HepG2 (cell line): ENCODE results near the gene SLC25A51. TPM values are rescaled to one million over a fixed set of nuclear protein-coding genes. Genes with fewer than 3 reads are reported as not detected.

Source experiments
- ATAC-seq: fragments of 200-7000 bp; cut with Tn5 transposase; 3 replicates; pipeline ENCODE4 v1.9.1; 2020; ENCODE audit warnings: mild to moderate bottlenecking, moderate library complexity
- BruUV-seq: library from RNA; stranded (reverse); fragments of 400-500 nt; replicated peaks from 2 replicates; lab custom pipeline; 2021; lab: Mats Ljungman, UMichigan
- CTCF ChIA-PET: fragments of 300-600 bp; formaldehyde crosslinking; extraction: SDS; loops from one replicate; lab custom pipeline; 2021; ENCODE audit warnings: low total read pairs, inconsistent platforms, low intra/inter-chr PET ratio; lab: Yijun Ruan, JAX
- POLR2A ChIA-PET: fragments of 350-600 bp; sonication (Branson Sonifier 250); formaldehyde crosslinking; loops from one replicate; lab custom pipeline; 2020; ENCODE audit warnings: antibody characterized with exemption, inconsistent platforms; lab: Yijun Ruan, JAX
- DNase-seq: peaks from one replicate; pipeline ENCODE4 v3.0.0-alpha.2; 2015; ENCODE audit warnings: low spot score
- FAIRE-seq: peaks from 3 replicates; lab custom pipeline; 2011; peaks lifted over from hg19 to GRCh38; lab: Jason Lieb, UNC
- H2AFZ ChIP-seq: one replicate; pipeline ENCODE4 v1.6.1; 2011; ENCODE audit warnings: low read length, inconsistent platforms
- H3K27ac ChIP-seq: fragments of 300-600 bp; 3 replicates; pipeline ENCODE4 v1.8.0; 2011; ENCODE audit warnings: mixed run types, mild to moderate bottlenecking, mixed read lengths, low read length, inconsistent platforms; ENCODE audit not compliant: insufficient read depth; ENCODE audit errors: extremely low read length
- H3K27me3 ChIP-seq, 2 experiments: fragments of 200-600 bp in 1 of 2; 2 replicates in 1 of 2; 3 replicates in 1 of 2; pipeline versions ENCODE4 v1.6.0 to v1.8.0; 2011; ENCODE audit warnings: low read length in 2 of 2, mild to moderate bottlenecking in 2 of 2, moderate library complexity in 2 of 2, inconsistent platforms in 1 of 2; ENCODE audit not compliant: insufficient read depth in 2 of 2, control insufficient read depth in 1 of 2
- H3K36me3 ChIP-seq, 2 experiments: fragments of 200-600 bp in 1 of 2; replicated peaks in 1 of 2; 2 replicates in 1 of 2; 3 replicates in 1 of 2; pipeline versions ENCODE4 v1.5.1 to v1.8.0; 2011; ENCODE audit warnings: low read length in 2 of 2, inconsistent platforms in 1 of 2; ENCODE audit not compliant: insufficient read depth in 2 of 2, control insufficient read depth in 1 of 2
- H3K4me1 ChIP-seq: 2 replicates; pipeline ENCODE4 v1.5.1; 2012; ENCODE audit warnings: low read length, inconsistent platforms; ENCODE audit not compliant: insufficient read depth
- H3K4me2 ChIP-seq: 2 replicates; pipeline ENCODE4 v1.6.0; 2011; ENCODE audit warnings: low read depth, low read length, inconsistent platforms
- H3K4me3 ChIP-seq, 3 experiments: fragments of 200-600 bp in 1 of 3; sonication (generic), shearing (Covaris generic) in 1 of 3; replicated peaks in 1 of 3; 2 replicates each; pipeline ENCODE4 v1.5.1; 2011 to 2016; ENCODE audit warnings: low read length in 3 of 3, inconsistent platforms in 2 of 3, low read depth in 2 of 3, mild to moderate bottlenecking in 2 of 3, control low read depth in 1 of 3, mixed read lengths in 1 of 3; ENCODE audit not compliant: insufficient read depth in 1 of 3
- H3K79me2 ChIP-seq: one replicate; pipeline ENCODE4 v1.6.1; 2011; ENCODE audit warnings: low read length, inconsistent platforms; ENCODE audit not compliant: insufficient read depth
- H3K9ac ChIP-seq: 2 replicates; pipeline ENCODE4 v1.6.0; 2011; ENCODE audit warnings: mild to moderate bottlenecking, low read depth, low read length, inconsistent platforms; ENCODE audit not compliant: insufficient read depth
- H3K9me3 ChIP-seq: 2 replicates; pipeline ENCODE4 v1.5.1; 2012; ENCODE audit warnings: mild to moderate bottlenecking, low read length
- H4K20me1 ChIP-seq: 2 replicates; pipeline ENCODE4 v1.6.0; 2011; ENCODE audit warnings: inconsistent platforms, mild to moderate bottlenecking, low read length, moderate library complexity; ENCODE audit not compliant: insufficient read depth
- RBM22 ChIP-seq: fragments of 200-400 bp; formaldehyde crosslinking; optimal IDR thresholded peaks from 2 replicates; pipeline ENCODE3; 2017; ENCODE audit warnings: mild to moderate bottlenecking, low read length, moderate library complexity
- YEATS2 ChIP-seq: sonication (generic); formaldehyde crosslinking; IDR thresholded peaks from 2 replicates; pipeline ENCODE4 v1.4.0; 2020; ENCODE audit warnings: missing genetic modification reagents, borderline replicate concordance
- ZBTB46 ChIP-seq: sonication (generic); formaldehyde crosslinking; IDR thresholded peaks from 2 replicates; pipeline ENCODE4 v1.4.0; 2020; ENCODE audit warnings: mild to moderate bottlenecking, missing genetic modification reagents, borderline replicate concordance
- WGBS: methylation state at CpG from one replicate; pipeline ENCODE4 v1.1.6; 2017; ENCODE audit warnings: low lambda C conversion rate; 5-methylcytosine and 5-hydroxymethylcytosine counted together
- in situ Hi-C: cut with HindIII; loops from 2 replicates; pipeline ENCODE4 v1.10.0; 2017; ENCODE audit warnings: low pct_unique_long_range_greater_than_20kb; ENCODE audit not compliant: extremely low pct_ligation_motif_present
- intact Hi-C: fragments of 100-400 bp; cut with micrococcal nuclease; formaldehyde crosslinking; loops from one replicate; pipeline ENCODE4 v1.10.0; 2022; ENCODE audit not compliant: unreplicated experiment
- polyA plus RNA-seq, 8 experiments: library from polyadenylated mRNA; depleted of rRNA in 3 of 8; stranded (reverse) in 7 of 8; unstranded in 1 of 8; fragments of >200 nt; fragmentation: Illumina TruSeq in 4 of 8; extraction: Trizol in 4 of 8; gene quantifications; 2 replicates each; pipeline versions ENCODE4 v1.2.1 to v1.2.3, GENCODE V29; 2011 to 2016; ENCODE audit warnings: low read depth in 4 of 8, missing spikeins in 1 of 8, mixed read lengths in 1 of 8; ENCODE audit not compliant: insufficient read depth in 1 of 8
- total RNA-seq, 5 experiments: library from RNA; depleted of rRNA; stranded (reverse); fragments of >200 nt; fragmentation: Illumina TruSeq; extraction: Trizol; gene quantifications; 2 replicates each; pipeline ENCODE4 v1.2.3, GENCODE V29; 2016; ENCODE audit warnings: low read depth in 1 of 5

Gene SLC25A51
- total and polyA plus RNA-seq, 2 of the 13 experiments (the other 11 are each of a cell fraction or from before 2014, with no cell fraction given), result 14.6 to 37.7 TPM

- TF ChIP-seq ZBTB46 (CRISPR knock-in tag), result no peak
These were observed 40.3 kb upstream of the SLC25A51 start (continued) for GRCh38 chr9:37944266-37944650.

- Histone ChIP-seq H3K79me2 (no peaks in the 10 kb centered on the region), H3K27ac (no peak overlapping the region), H3K9ac (no peak overlapping the region), H3K27me3 (no peaks in the 10 kb centered on the region), H3K36me3 (peaks cover 56 to 100% of the 10 kb centered on the region in 2 experiments), H3K4me3 (no peak overlapping the region), H3K4me1 (peaks cover 32% of the 10 kb centered on the region), H4K20me1 (peaks cover 13% of the 10 kb centered on the region; the same call in 1 of the 2 replicates), H3K4me2 (no peak overlapping the region), H2AFZ (no peak overlapping the region), H3K9me3 (no peaks in the 10 kb centered on the region)
- in situ Hi-C loops, result no loop called here
- WGBS, result 91% methylated on average over 10 of the region's 12 CpGs
- peak; percentile 68 for TF ChIP-seq RBM22
- TF ChIP-seq YEATS2 (CRISPR knock-in tag), result no peak
- no TSS peak for BruUV-seq
- ChIA-PET POLR2A (no interaction called here), CTCF (no interaction called here)
- no peak for FAIRE-seq
- intact Hi-C loops, result no loop called here
- ATAC-seq, result no peak
- no peak for DNase-seq
These were observed 39.7 kb upstream of the SLC25A51 start for GRCh38 chr9:37943345-37944265.
